A673 (cell line): ENCODE data around the gene MMP27.

Experiments used
- CTCF ChIP-seq: fragments of 300-800, 200-600 bp; sonication (generic); conservative IDR thresholded peaks from 2 replicates; pipeline ENCODE4 v1.5.1; 2017; ENCODE audit warnings: low read depth, mild to moderate bottlenecking, antibody characterized with exemption, low read length, moderate library complexity, mixed read lengths
- EZH2 ChIP-seq: fragments of 200-600 bp; sonication (generic); IDR thresholded peaks from 2 replicates; pipeline ENCODE4 v1.6.1; 2017; ENCODE audit warnings: borderline replicate concordance, low read depth, mild to moderate bottlenecking, mixed read lengths, antibody characterized with exemption, low read length; ENCODE audit not compliant: poor library complexity, severe bottlenecking

- TF ChIP-seq CTCF: peak; percentile 32
- TF ChIP-seq EZH2: no peak
Measured at GRCh38 chr11:102683277-102683676, 22.3 kb downstream of the MMP27 start.
